A673 (cell line): ENCODE results near the gene ZFP92. TPM values are rescaled to one million over a fixed set of nuclear protein-coding genes. Genes with fewer than 3 reads are reported as not detected.

Source experiments
- BruUV-seq: library from RNA; stranded (reverse); fragments of 400-500 nt; replicated peaks from 2 replicates; lab custom pipeline; 2021; lab: Mats Ljungman, UMichigan
- CTCF ChIA-PET: fragments of 300-600 bp; sonication (Branson Sonifier 250); formaldehyde crosslinking; loops from one replicate; lab custom pipeline; 2022; ENCODE audit warnings: antibody characterized with exemption; lab: Charles Lee
- POLR2A ChIA-PET: fragments of 300-600 bp; sonication (Branson Sonifier 250); formaldehyde crosslinking; loops from one replicate; lab custom pipeline; 2022; ENCODE audit warnings: antibody characterized with exemption; ENCODE audit not compliant: low non-redundant PET; lab: Charles Lee
- DNase-seq: peaks from one replicate; pipeline ENCODE4 v3.0.0-alpha.2; 2015; ENCODE audit warnings: low spot score
- H3K27ac ChIP-seq: fragments of 200-600 bp; sonication (generic); 2 replicates; pipeline ENCODE4 v1.5.1; 2016; ENCODE audit warnings: mixed run types, low read depth, mild to moderate bottlenecking, mixed read lengths, antibody characterized with exemption, low read length; ENCODE audit not compliant: poor library complexity, severe bottlenecking
- H3K27me3 ChIP-seq: fragments of 200-600 bp; sonication (generic); replicated peaks from 2 replicates; pipeline ENCODE4 v1.6.1; 2017; ENCODE audit warnings: mixed run types, low read depth, mild to moderate bottlenecking, mixed read lengths, antibody characterized with exemption, low read length; ENCODE audit not compliant: insufficient read depth, poor library complexity
- H3K36me3 ChIP-seq: fragments of 200-600 bp; sonication (generic); 2 replicates; pipeline ENCODE4 v1.6.1; 2016; ENCODE audit warnings: mixed run types, mild to moderate bottlenecking, mixed read lengths, antibody characterized with exemption, low read length; ENCODE audit not compliant: insufficient read depth, poor library complexity, severe bottlenecking
- H3K4me1 ChIP-seq: fragments of 200-600 bp; sonication (generic); 2 replicates; pipeline ENCODE4 v1.6.1; 2017; ENCODE audit warnings: mixed run types, mild to moderate bottlenecking, mixed read lengths, antibody characterized with exemption, low read length; ENCODE audit not compliant: insufficient read depth, poor library complexity, severe bottlenecking
- H3K4me3 ChIP-seq: fragments of 200-600 bp; sonication (generic); 2 replicates; pipeline ENCODE4 v1.5.1; 2016; ENCODE audit warnings: low read depth, mixed run types, mild to moderate bottlenecking, mixed read lengths, low read length; ENCODE audit not compliant: poor library complexity, severe bottlenecking
- H3K9me3 ChIP-seq: fragments of 200-600 bp; sonication (generic); 2 replicates; pipeline ENCODE4 v1.6.1; 2016; ENCODE audit warnings: mixed run types, low read depth, mild to moderate bottlenecking, mixed read lengths, antibody characterized with exemption, low read length; ENCODE audit not compliant: poor library complexity, severe bottlenecking
- CTCF ChIP-seq: fragments of 300-800, 200-600 bp; sonication (generic); conservative IDR thresholded peaks from 2 replicates; pipeline ENCODE4 v1.5.1; 2017; ENCODE audit warnings: low read depth, mild to moderate bottlenecking, antibody characterized with exemption, low read length, moderate library complexity, mixed read lengths
- EZH2 ChIP-seq: fragments of 200-600 bp; sonication (generic); IDR thresholded peaks from 2 replicates; pipeline ENCODE4 v1.6.1; 2017; ENCODE audit warnings: borderline replicate concordance, low read depth, mild to moderate bottlenecking, mixed read lengths, antibody characterized with exemption, low read length; ENCODE audit not compliant: poor library complexity, severe bottlenecking
- intact Hi-C: fragments of 100-400 bp; cut with micrococcal nuclease; formaldehyde crosslinking; loops from one replicate; pipeline ENCODE4 v1.10.0; 2022; ENCODE audit not compliant: unreplicated experiment
- total RNA-seq: library from RNA; stranded (reverse); gene quantifications from 2 replicates; pipeline ENCODE4 v1.2.3, GENCODE V29; 2021

ZFP92 gene
- total RNA-seq, 1 experiment from 2014 or later = 0.41 TPM

- Histone ChIP-seq H3K4me3 (no peak overlapping the region), H3K27ac (no peak overlapping the region), H3K36me3 (no peaks in the 10 kb centered on the region), H3K27me3 (no peaks in the 10 kb centered on the region), H3K9me3 (peaks cover 5% of the 10 kb centered on the region), H3K4me1 (no peaks in the 10 kb centered on the region)
- intact Hi-C loops = no loop called here
- ChIA-PET CTCF (no interaction called here), POLR2A (no interaction called here)
- no peak for TF ChIP-seq CTCF
- TF ChIP-seq EZH2 = no peak
- DNase-seq = no peak
- BruUV-seq = no TSS peak
These were observed 12.4 kb downstream of the ZFP92 start for GRCh38 chrX:153423652-153424051.

- CTCF ChIA-PET = no interaction called here
- no peak overlapping the region for H3K4me3 ChIP-seq
- POLR2A ChIA-PET = no interaction called here
- H3K9me3 ChIP-seq = peaks cover 13% of the 10 kb centered on the region
- H3K27me3 ChIP-seq = no peaks in the 10 kb centered on the region
- H3K27ac ChIP-seq = no peak overlapping the region
- no peaks in the 10 kb centered on the region for H3K36me3 ChIP-seq
- TF ChIP-seq EZH2 = no peak
- TF ChIP-seq CTCF = no peak
- intact Hi-C loops = no loop called here
- BruUV-seq = no TSS peak
- no peak for DNase-seq
- H3K4me1 ChIP-seq = no peaks in the 10 kb centered on the region
These were observed 14.9 kb downstream of the ZFP92 start for GRCh38 chrX:153426204-153426603.

DNA sequence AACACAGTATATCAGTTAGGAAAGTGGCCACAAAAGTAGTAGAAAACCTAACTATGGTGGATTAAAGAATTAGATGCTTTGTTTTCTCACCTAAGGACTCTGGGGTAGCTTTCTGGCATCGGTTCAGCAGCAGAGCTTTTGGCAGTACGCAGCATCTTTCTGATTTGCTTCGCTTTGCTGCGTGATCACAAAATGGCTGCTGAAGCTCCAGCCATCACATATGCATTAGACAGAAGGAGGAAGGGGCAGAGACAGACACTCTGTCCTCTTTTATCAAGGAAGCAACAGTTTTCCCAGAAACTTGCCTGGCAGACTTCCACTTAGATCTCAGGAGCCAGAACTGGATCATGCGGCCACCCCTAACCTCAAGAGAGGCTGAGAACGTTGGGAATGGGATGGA is 19.5 kb downstream of the ZFP92 start:
- intact Hi-C loops = loop anchor here (10.0 kb wide), 1 partner anchor 396 kb away; no protein-coding TSS in a partner anchor
- DNase-seq = no peak
- no peaks in the 10 kb centered on the region for H3K27me3 ChIP-seq
- no TSS peak for BruUV-seq
- ChIA-PET POLR2A (no interaction called here), CTCF (no interaction called here)
- no peaks in the 10 kb centered on the region for H3K4me1 ChIP-seq
- H3K27ac ChIP-seq = no peak overlapping the region
- peaks cover 15% of the 10 kb centered on the region for H3K9me3 ChIP-seq
- TF ChIP-seq EZH2 = no peak
- TF ChIP-seq CTCF = no peak
- H3K36me3 ChIP-seq = no peaks in the 10 kb centered on the region
- H3K4me3 ChIP-seq = no peak overlapping the region
